H9 (cell line): ENCODE results near the gene KCNH4. TPM values are rescaled to one million over a fixed set of nuclear protein-coding genes. Genes with fewer than 3 reads are reported as not detected.

ENCODE experiments used
- DNase-seq: peaks from one replicate; pipeline ENCODE4 v3.0.0-alpha.2; 2017
- H2AFZ ChIP-seq: one replicate; pipeline ENCODE4 v1.6.1; 2013; ENCODE audit warnings: mild to moderate bottlenecking, low read length, control low read depth, moderate library complexity
- H2AK5ac ChIP-seq: 2 replicates; pipeline ENCODE4 v1.6.1; 2013; ENCODE audit warnings: low read length, control low read depth, mixed read lengths; ENCODE audit not compliant: insufficient read length
- H2BK120ac ChIP-seq: one replicate; pipeline ENCODE4 v1.6.1; 2013; ENCODE audit warnings: low read depth, mild to moderate bottlenecking, low read length, control low read depth, inconsistent platforms; ENCODE audit not compliant: poor library complexity, severe bottlenecking
- H2BK12ac ChIP-seq: 2 replicates; pipeline ENCODE4 v1.6.1; 2013; ENCODE audit warnings: low read length, control low read depth, mixed read lengths, low read depth; ENCODE audit not compliant: insufficient read length
- H2BK15ac ChIP-seq: 2 replicates; pipeline ENCODE4 v1.6.1; 2013; ENCODE audit warnings: low read depth, low read length, control low read depth
- H2BK20ac ChIP-seq: one replicate; pipeline ENCODE4 v1.6.1; 2013; ENCODE audit warnings: low read depth, mild to moderate bottlenecking, low read length, control low read depth, inconsistent platforms; ENCODE audit not compliant: poor library complexity, severe bottlenecking
- H2BK5ac ChIP-seq: 2 replicates; pipeline ENCODE4 v1.6.1; 2013; ENCODE audit warnings: low read length, control low read depth, mixed read lengths; ENCODE audit not compliant: insufficient read length
- H3K14ac ChIP-seq: 2 replicates; pipeline ENCODE4 v1.6.1; 2013; ENCODE audit warnings: low read length, control low read depth; ENCODE audit not compliant: insufficient read depth
- H3K18ac ChIP-seq: 2 replicates; pipeline ENCODE4 v1.6.1; 2013; ENCODE audit warnings: low read depth, mild to moderate bottlenecking, mixed read lengths, low read length, control low read depth; ENCODE audit not compliant: insufficient read length
- H3K23ac ChIP-seq: 2 replicates; pipeline ENCODE4 v1.6.1; 2013; ENCODE audit warnings: low read length, control low read depth, mixed read lengths, low read depth; ENCODE audit not compliant: insufficient read length
- H3K23me2 ChIP-seq: 2 replicates; pipeline ENCODE4 v1.6.1; 2013; ENCODE audit warnings: low read depth, mild to moderate bottlenecking, mixed read lengths, low read length, control low read depth; ENCODE audit not compliant: insufficient read length, poor library complexity, severe bottlenecking
- H3K27ac ChIP-seq: 2 replicates; pipeline ENCODE4 v1.5.1; 2013; ENCODE audit warnings: low read length, control low read depth, mixed read lengths, low read depth; ENCODE audit not compliant: insufficient read length
- H3K27me3 ChIP-seq: 2 replicates; pipeline ENCODE4 v1.6.1; 2013; ENCODE audit warnings: low read length, control low read depth, inconsistent platforms; ENCODE audit not compliant: insufficient read depth
- H3K4ac ChIP-seq: 2 replicates; pipeline ENCODE4 v1.6.1; 2013; ENCODE audit warnings: low read depth, mild to moderate bottlenecking, control low read depth, inconsistent platforms, low read length, moderate library complexity
- H3K4me1 ChIP-seq: 2 replicates; pipeline ENCODE4 v1.6.1; 2013; ENCODE audit warnings: low read length, control low read depth, inconsistent platforms; ENCODE audit not compliant: insufficient read depth
- H3K4me2 ChIP-seq: 2 replicates; pipeline ENCODE4 v1.6.1; 2013; ENCODE audit warnings: low read length, control low read depth, mixed read lengths; ENCODE audit not compliant: insufficient read length, insufficient read depth
- H3K56ac ChIP-seq: 2 replicates; pipeline ENCODE4 v1.6.1; 2013; ENCODE audit warnings: low read depth, mild to moderate bottlenecking, mixed read lengths, low read length, control low read depth; ENCODE audit not compliant: insufficient read length
- H3K79me1 ChIP-seq: 2 replicates; pipeline ENCODE4 v1.6.1; 2013; ENCODE audit warnings: low read depth, mild to moderate bottlenecking, moderate library complexity, low read length, control low read depth, inconsistent platforms; ENCODE audit not compliant: insufficient read depth, poor library complexity, severe bottlenecking
- H3K79me2 ChIP-seq: 2 replicates; pipeline ENCODE4 v1.6.1; 2013; ENCODE audit warnings: low read length, control low read depth, inconsistent platforms; ENCODE audit not compliant: insufficient read depth
- H3K9ac ChIP-seq: 2 replicates; pipeline ENCODE4 v1.6.1; 2013; ENCODE audit warnings: low read length, control low read depth, mixed read lengths; ENCODE audit not compliant: insufficient read length; ENCODE audit errors: extremely low read depth
- H3K9me3 ChIP-seq: one replicate; pipeline ENCODE4 v1.6.1; 2013; ENCODE audit warnings: low read depth, low read length, inconsistent platforms; ENCODE audit not compliant: control insufficient read depth
- H3T11ph ChIP-seq: one replicate; pipeline ENCODE4 v1.6.1; 2013; ENCODE audit warnings: mild to moderate bottlenecking, low read length, control low read depth, inconsistent platforms
- H4K20me1 ChIP-seq: one replicate; pipeline ENCODE4 v1.6.1; 2013; ENCODE audit not compliant: control insufficient read depth, insufficient read length, insufficient read depth
- H4K5ac ChIP-seq: 2 replicates; pipeline ENCODE4 v1.6.1; 2013; ENCODE audit warnings: low read depth, mild to moderate bottlenecking, mixed read lengths, low read length, control low read depth; ENCODE audit not compliant: insufficient read length
- H4K8ac ChIP-seq: replicated peaks from 2 replicates; pipeline ENCODE4 v1.6.1; 2013; ENCODE audit warnings: low read length, control low read depth, mixed read lengths, low read depth; ENCODE audit not compliant: insufficient read length
- H4K91ac ChIP-seq: 2 replicates; pipeline ENCODE4 v1.6.1; 2013; ENCODE audit warnings: low read depth, mild to moderate bottlenecking, moderate library complexity, mixed read lengths, low read length, control low read depth; ENCODE audit not compliant: insufficient read length
- H3K27ac Mint-ChIP-seq, 3 experiments: 2 replicates in 2 of 3; 3 replicates in 1 of 3; pipeline ENCODE4 v1.8.0; 2020 to 2021; ENCODE audit warnings: mixed read lengths in 3 of 3, mild to moderate bottlenecking in 1 of 3, moderate library complexity in 1 of 3
- H3K27me3 Mint-ChIP-seq: 2 replicates; pipeline ENCODE4 v1.8.0; 2021; ENCODE audit warnings: low read depth, mild to moderate bottlenecking, moderate library complexity, mixed read lengths
- H3K36me3 Mint-ChIP-seq, 3 experiments: 2 replicates in 2 of 3; 3 replicates in 1 of 3; pipeline ENCODE4 v1.8.0; 2020 to 2021; ENCODE audit warnings: low read depth in 3 of 3, mixed read lengths in 3 of 3; ENCODE audit not compliant: insufficient read depth in 1 of 3
- H3K4me1 Mint-ChIP-seq, 2 experiments: 2 replicates each; pipeline ENCODE4 v1.8.0; 2020; ENCODE audit warnings: mixed read lengths in 2 of 2
- H3K4me3 Mint-ChIP-seq, 2 experiments: 2 replicates in 1 of 2; 3 replicates in 1 of 2; pipeline ENCODE4 v1.8.0; 2020 to 2021; ENCODE audit warnings: mild to moderate bottlenecking in 2 of 2, mixed read lengths in 2 of 2, moderate library complexity in 1 of 2
- H3K9me3 Mint-ChIP-seq, 2 experiments: 2 replicates in 1 of 2; 3 replicates in 1 of 2; pipeline ENCODE4 v1.8.0; 2020; ENCODE audit warnings: mild to moderate bottlenecking in 2 of 2, mixed read lengths in 2 of 2, moderate library complexity in 1 of 2
- CTCF ChIP-seq: fragments of 200-600 bp; sonication (generic); conservative IDR thresholded peaks from 3 replicates; pipeline ENCODE4 v1.8.0; 2021; ENCODE audit warnings: antibody characterized with exemption, mild to moderate bottlenecking
- WGBS: extraction: QIAGEN DNeasy Blood & Tissue Kit; methylation state at CpG from one replicate; pipeline ENCODE4 v1.1.7; 2013; ENCODE audit warnings: missing lambda C conversion rate, low lambda C conversion rate, mixed read lengths; ENCODE audit not compliant: insufficient read length; ENCODE audit errors: extremely low coverage; 5-methylcytosine and 5-hydroxymethylcytosine counted together
- total RNA-seq: library from RNA; stranded (reverse); gene quantifications from 2 replicates; pipeline ENCODE4 v1.2.1, GENCODE V29; 2021

The KCNH4 gene
- total RNA-seq, 1 experiment from 2014 or later, result not detected

GRCh38 chr17:42184713-42185620 is 4.0 kb upstream of the KCNH4 start, which contains the start of gene HCRT:
TSS of gene HCRT (minus strand) at chr17:42185452. CDS start at chr17:42185365, 87 bp downstream.
- H3K4me1 Mint-ChIP-seq, result peaks cover 18 to 51% of the 10 kb centered on the region in 2 experiments
- Histone ChIP-seq H3K56ac (no peak within 1 kb of the TSS), H3K23me2 (peaks cover 21% of the 10 kb centered on the region), H3K27ac (no peak within 1 kb of the TSS), H2AFZ (no peak within 1 kb of the TSS), H4K8ac (no peak within 1 kb of the TSS), H3K4me1 (peaks cover 3% of the 10 kb centered on the region; the same call in 1 of the 2 replicates), H3K14ac (0 out of 2 replicates have a peak within 1 kb of the TSS, but pooled peaks have one; percentile 36), H3K9ac (no peak within 1 kb of the TSS), H2BK15ac (no peak within 1 kb of the TSS), H3K18ac (peak within 1 kb of the TSS; percentile 20), H2AK5ac (no peak within 1 kb of the TSS), H3K79me1 (no peaks in the 10 kb centered on the region), H3T11ph (no peak within 1 kb of the TSS), H4K5ac (no peak within 1 kb of the TSS), H4K91ac (no peak within 1 kb of the TSS), H3K4me2 (no peak within 1 kb of the TSS), H3K23ac (no peak within 1 kb of the TSS), H2BK5ac (no peak within 1 kb of the TSS), H3K9me3 (no peaks in the 10 kb centered on the region), H2BK12ac (no peak within 1 kb of the TSS), H4K20me1 (no peaks in the 10 kb centered on the region), H3K27me3 (peaks cover 10% of the 10 kb centered on the region; the same call in 1 of the 2 replicates), H2BK20ac (no peak within 1 kb of the TSS), H3K79me2 (no peaks in the 10 kb centered on the region), H3K4ac (no peak within 1 kb of the TSS), H2BK120ac (no peak within 1 kb of the TSS)
- peaks cover 60% of the 10 kb centered on the region for H3K27me3 Mint-ChIP-seq
- DNase-seq, result no peak
- no peaks in the 10 kb centered on the region for H3K36me3 Mint-ChIP-seq
- WGBS, result no CpG with 5 or more reads among the region's 11 CpGs
- peak within 1 kb of the TSS in 1 of 2 experiments; percentile 63; a peak in 1 of 5 replicates for H3K4me3 Mint-ChIP-seq
- no peak within 1 kb of the TSS for H3K27ac Mint-ChIP-seq
- H3K9me3 Mint-ChIP-seq, result no peaks in the 10 kb centered on the region; a peak in 1 of 5 replicates
- no peak for TF ChIP-seq CTCF
